HG03432 (cell line): ENCODE data around the gene CYTH3.

Experiments used
- ATAC-seq: cut with Tn5 transposase; IDR thresholded peaks from one replicate; pipeline ENCODE4 v1.9.1; 2021; ENCODE audit warnings: mild to moderate bottlenecking, moderate library complexity; ENCODE audit not compliant: unreplicated experiment

CYTH3 gene

DNA sequence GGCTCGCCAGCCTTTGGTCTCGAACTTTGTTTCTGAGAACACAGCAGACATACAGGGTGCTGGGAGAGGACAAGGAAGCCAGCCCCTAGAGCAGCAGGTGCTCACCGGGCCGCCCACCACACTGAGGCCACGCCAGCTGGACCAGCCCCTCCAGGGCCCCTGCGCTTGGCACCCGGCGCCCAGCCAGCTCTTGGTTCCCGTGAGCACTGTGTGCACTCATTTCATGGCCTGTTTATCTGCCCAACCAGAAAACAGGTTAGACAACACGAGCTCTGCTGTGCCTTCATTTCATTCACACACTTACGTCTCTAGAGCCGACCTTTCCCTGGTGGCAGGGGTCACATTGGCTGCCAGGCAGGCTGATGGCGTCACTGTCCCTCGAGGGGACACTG, 104.0 kb downstream of the CYTH3 start:
- ATAC-seq = no peak

DNA sequence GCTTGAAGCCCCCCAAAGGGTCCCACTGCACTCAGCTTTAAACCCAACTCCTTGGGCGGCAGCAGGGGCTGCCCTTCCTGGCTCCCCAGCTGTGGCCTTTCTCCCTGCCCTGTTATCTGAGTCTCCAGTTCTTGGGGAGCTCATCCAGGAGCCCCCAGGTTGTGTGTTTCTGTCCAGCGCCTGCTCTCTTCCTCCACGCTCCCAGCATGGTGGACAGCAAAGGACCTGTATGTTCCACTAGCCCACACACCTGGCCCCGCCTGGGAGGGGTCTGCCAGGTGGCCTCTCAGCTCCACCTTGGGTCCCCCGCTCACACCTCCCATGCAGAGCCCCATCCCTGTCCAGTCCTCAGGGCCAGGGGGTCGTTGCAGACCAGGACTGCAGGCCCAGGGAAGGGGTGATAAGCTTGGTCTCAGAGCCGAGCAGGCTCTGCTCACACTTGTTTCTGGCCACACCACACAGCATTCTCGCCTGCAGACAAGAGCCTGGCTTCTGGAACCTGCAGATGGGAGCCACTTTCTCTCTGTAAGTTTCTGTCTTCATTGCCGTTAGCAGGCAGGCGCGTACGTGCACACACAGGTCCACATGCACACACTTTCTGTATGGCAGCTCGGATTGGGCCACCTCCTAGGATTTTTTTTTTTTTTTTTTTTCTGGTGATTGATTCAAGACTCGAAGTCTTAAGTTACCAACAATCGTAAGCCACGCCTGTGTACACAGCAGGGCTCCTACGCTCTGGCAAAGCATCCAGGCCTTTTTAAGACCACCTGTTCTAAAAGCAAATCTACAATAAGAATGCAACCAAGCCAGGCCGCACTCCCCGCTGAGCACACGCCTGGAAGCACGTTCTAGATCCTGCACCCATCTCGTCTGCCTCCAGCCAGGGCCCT, 104.6 kb downstream of the CYTH3 start:
- no peak for ATAC-seq

DNA sequence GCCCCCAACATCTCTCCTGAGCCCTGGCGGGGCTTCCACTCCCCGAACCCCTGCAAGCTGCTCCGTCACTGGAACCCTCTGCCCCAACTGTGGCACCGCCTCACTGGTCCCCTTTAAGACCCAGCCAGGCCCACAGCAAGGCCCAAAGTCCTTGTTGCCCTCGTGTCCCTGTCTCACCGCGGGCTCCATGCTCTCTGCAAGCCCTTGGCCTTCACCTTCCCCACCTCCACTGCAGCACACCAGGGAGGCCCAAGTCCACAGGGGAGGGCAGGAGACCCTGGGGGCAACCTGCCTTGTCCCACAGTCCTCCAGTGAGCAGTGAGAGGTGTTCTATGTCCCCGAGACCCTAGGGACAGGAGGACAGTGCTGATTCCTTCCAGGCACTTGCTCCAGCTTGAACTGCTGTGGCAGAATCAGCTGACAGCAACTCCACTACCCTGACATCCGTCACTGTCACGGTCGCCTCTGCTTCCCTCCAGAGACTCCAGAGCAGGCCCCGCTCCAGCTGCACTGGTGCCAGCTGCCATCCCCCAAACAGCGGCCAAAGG, 105.3 kb downstream of the CYTH3 start:
- ATAC-seq = no peak

DNA sequence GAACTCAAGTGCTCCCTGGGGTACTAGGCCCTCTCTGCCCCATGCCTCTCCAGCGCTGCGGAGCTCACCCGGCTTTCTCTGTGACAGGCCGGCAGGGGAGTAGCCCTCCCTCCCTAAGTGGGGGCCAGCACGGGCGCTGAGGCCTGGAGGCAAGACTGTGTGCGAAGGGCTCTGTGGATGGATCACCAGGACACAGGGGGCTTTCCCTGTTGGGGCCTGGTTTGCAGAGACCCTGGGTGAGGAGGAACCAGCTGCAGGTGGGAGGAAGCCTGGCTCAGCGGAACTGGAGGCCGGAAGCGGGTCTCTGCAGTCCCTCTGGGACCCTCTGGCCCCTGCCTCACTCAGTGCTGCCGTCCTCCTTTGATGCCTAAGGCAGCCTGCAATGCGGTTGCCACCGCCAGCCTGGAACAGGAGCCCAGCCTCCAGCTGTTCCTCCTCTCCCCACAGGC, 106.0 kb downstream of the CYTH3 start:
- no peak for ATAC-seq

DNA sequence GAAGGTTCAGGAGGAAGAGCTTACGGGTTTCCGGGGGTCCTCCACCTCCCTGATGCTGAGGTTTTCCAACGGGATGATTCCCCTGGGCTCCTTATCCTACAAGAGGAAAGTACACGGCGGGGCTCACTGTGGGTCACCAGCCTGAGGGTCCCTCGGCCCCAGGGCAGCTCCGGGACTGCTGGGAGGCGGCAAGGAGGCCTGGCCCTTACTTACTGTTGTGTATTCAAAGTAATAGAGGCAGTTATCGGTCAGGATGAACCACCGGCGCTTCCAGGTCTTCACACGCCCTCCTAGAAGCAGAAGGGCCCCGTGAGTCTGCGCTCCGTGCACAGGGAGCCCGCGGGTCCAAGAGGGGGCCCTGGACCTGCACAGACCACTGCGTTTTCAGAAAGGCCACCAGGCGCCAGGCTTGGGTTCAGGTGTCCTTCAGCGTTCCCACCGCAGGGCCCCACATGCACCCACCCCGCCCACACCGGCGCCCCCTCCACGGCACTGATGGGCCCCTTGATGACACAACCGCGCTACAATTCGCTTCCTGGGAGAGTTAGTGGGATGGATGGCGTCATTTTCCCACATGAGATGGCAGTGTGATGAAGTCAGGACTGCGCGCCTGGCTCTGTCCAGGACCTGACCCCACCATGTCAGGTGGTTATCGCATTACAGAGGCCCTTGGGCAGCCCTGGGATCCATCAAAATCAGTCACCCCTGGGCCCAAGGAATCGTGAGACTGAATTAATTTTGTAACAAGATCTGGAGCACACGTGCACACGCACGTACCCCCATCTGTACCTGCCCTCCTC, 106.7 kb downstream of the CYTH3 start:
- ATAC-seq = no peak

DNA sequence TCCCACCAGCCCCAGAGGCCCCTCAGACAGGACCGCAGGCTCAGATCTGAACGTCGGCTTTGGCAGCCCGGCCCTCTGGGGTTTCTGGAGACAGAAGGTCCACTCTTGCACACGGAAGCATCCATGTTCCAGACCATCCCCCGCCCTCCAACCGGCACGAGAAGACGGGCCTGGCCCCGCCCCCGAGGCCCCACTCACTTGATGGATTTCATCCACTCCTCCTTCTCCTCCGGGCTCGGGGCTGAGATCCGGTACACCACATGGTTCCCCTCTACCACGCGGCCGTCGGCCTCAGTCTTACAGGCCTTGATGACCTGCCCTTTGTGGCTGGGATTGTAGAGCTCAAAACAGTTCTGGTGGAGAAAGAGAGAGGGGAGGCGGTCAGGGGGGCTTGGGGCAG, 107.3 kb downstream of the CYTH3 start:
- no peak for ATAC-seq

DNA sequence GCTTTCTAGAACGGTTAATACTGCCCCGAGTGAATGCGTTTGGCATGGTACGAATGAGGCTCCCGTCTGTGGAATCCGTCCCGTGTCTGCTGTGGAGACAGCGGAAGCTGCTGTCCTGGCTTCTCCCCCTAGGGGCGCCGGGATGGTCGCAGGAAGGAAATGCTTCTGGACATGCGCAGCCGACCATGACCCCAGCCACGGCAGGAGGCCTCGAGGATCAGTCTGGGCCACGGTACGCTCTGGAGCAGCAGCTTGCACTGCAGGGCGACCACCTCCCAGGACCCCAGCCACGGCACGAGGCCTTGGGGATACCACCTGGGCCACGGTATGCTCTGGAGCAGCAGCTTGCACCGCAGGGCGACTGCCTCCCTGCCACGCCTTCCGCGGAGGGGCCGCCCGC, 107.9 kb downstream of the CYTH3 start:
- ATAC-seq = no peak

DNA sequence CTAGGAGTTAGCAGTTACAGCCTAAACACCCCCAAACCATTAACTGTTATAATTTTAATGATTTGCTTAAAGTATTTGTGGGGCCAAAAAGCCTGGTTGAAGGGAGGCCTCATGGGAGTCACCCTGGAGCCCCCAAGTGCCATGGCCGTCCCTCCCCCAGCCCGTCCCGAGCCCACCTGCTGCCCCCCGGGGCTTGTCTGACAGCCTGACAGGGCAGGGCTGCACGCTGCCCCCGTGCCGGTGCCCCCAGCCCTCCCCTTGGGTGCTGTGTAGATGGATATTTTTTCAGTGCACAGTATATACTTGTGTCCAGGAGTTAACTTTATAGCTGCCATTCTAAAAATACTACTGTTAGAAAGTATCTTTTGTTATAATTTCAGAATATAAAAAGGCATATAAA, 108.4 kb downstream of the CYTH3 start:
- no peak for ATAC-seq

DNA sequence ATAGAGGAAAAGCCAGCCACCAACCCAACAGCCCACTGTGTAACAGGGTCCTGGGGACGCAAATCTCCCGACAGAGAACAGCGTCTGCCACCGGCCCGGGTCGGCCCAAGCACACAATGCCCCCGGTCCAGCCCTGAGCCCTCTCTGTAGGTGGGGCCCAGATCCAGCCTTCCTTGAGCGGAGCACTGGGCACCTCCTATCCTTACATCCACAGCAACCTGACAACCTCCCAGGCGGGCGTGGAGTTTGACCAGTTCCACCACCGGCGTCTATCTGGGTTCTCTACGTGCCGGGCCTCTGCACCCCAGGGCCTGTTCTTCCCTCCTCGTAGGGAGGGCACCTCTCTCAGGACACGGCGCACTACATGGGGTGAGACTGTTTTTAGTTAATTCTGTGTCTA, 109.0 kb downstream of the CYTH3 start:
- no peak for ATAC-seq

DNA sequence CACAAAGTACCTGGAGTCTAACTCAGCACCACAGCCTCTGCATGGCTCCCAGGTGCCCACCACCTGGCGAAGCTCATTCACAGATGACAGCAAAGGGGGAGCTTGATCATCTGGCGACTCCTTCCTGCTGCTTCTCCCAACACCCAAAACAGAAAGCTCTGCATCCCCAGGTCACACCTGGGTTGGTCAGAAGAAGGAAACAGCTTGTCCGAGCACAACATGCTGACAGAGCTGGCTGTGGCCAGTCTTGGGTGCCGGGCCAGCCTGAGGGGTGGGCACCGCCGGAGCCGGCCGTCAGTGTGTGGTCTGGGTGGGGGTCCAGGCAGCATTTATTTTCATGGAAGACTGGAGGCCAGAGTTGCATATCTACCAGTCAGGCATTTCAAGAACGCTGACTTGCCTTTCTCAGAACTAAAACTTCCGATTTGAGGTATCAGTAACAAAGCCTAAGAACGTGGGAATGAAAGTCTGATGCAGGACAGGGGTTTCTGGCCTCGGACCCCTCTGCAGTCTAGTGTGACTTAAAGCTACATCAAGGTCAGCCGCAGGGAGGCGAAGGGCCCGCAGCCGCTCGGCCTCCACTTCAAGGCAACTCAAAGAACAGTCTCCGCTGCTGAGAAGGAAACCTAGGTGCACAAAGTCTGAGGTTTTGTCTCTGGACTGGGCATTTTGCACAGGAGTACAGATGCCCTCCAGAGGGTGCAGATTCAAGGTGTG, 109.6 kb downstream of the CYTH3 start:
- ATAC-seq = no peak

DNA sequence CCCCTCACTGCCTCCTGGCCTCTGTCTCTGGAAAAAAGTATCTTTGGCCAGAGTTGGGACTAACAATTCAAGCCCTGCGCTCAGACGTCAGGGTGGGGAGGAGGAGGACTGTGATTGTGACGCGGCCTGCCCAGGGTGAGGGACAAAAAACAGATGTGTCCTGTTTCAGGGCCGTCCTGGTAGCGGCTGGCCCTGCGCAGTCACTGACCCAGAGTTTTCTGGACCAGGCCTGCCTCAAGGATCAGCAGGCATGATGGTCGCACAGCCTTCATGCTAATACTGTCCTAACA, 110.1 kb downstream of the CYTH3 start:
- peak; percentile 12 for ATAC-seq

DNA sequence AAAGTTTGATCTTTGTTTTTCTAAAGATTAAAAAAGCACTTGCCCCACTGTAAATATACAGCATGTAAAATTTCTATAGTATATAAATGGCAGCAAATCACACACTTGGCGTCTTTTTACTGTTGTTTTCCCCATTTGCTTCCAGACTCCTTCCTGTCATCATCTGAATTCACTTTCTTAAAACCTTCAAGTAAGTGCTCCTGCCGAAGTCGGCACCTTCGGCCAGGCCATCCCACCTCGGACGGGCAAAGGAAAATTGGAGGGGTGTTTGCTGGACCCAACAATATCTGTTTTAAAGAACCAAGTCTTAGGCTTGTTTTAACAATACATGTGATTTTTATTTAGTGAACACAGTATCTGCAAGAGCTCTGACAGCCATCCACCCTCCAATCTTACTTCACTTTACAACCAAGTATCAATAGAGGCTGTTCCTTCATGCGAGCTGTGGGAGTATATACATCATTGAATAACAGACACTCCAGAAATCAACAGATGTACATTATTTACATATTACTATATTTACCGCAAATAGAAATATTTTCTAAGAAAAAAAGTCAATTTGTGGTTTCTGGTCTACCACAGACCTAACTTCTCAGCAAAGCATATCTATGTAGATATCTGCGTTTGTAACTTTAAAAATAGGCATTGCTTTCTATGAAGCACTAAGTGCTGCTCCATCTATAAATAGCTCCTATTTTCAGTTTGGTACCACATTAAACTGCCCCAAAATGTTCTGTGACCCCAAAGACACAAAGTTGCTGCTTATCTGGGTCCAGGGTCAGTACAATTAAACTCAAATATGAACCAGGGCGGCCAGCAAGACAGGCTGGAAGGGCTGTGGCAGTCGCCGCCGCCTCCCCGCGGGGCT, 110.7 kb downstream of the CYTH3 start:
- peak; percentile 46 for ATAC-seq

DNA sequence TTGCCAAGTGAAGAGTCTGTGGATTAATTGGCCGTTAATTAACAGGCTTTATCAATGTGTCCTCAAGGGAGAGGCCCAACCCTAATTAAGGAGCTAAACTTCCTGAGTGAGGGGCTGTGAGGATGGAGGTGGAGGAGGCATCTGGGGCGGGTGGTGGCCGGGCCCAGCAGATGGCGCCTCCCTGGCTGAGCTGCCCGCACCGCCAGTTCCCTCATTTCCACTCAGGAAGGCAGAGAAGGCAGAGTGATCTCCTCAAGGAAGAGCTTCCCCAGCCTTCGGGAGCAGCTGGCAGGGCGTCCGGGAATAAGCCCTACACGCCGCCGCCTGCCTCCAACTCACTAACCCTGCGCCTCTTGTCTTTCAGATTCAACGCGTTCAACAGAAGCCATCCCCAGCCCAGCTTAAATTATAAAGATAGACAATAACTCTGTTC, 112.2 kb downstream of the CYTH3 start:
- no peak for ATAC-seq

DNA sequence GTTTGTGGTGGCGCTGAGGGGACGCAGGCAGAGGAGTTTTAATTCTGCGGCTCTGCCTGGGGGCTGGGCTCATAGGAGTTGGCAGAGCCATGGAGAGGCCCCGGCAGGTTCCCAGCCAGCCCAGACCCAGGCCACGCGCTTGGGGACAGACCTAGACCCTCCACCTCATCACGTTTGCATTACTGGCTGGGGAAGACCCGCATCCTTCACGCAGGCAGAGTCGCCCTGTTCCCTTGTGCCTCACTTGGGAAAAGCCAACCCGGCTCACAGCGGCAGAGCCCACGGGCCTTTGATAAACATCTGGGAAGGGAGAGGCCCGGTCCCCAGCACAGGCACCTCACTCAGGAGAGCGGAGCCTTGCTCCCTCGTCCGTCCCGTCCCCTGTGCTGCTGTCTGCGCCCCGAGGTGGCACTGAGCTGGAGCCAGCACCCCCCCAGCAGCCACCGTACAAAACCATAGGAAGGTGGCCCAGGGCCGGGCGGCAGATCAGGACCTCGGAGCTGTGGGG, 112.8 kb downstream of the CYTH3 start:
- ATAC-seq = no peak

DNA sequence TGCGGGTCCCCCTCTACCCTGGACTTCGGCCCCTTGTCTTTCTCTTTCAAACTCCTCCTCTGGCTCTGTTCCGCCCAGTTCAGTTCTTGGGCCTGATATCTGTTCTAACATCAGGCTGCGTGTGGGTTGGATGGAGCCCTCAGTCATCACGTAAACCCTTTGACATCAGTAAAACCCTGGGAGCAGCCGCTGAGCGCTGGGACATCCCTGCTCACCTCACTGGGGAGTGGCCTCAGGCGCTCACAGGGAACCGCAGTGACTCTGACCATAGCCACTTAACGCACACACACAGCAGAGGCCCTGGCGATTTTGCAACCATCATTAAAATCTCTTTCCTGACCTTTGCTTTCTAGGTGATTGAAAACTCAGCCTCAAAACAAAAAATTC, 113.3 kb downstream of the CYTH3 start:
- no peak for ATAC-seq

DNA sequence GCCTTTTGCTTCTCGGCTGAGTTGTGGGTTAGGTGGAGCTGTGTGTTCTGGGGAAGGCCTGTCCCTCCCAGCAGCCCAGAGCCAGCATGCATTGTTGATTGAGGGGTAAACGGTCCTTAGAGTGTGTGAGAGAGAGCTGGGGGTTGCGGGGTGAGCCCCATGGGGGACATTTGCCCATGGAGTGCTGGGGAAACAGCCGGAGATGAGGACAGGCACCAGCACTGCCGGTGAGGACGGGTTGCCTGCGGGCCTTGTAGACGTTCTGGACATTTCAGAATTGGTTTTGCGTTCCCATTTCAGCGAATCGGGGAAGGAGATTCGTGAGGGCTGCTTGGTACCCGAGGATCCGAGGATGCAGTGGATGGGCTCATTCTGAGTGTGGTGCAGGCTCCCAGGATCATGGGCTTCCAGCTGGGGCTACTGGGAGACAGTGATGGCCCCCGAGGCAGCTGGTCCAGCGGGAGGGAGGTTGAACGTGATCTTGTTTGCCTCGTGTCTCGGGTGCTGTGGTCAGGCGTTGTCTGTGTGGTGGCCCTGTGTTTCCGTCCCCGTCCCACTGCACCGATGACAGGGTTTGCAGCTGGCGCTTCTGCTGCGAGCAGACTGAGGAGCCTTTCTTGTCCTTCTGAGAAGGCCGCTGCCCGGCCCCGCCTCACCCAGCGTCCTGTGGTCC, 113.9 kb downstream of the CYTH3 start:
- ATAC-seq = no peak

DNA sequence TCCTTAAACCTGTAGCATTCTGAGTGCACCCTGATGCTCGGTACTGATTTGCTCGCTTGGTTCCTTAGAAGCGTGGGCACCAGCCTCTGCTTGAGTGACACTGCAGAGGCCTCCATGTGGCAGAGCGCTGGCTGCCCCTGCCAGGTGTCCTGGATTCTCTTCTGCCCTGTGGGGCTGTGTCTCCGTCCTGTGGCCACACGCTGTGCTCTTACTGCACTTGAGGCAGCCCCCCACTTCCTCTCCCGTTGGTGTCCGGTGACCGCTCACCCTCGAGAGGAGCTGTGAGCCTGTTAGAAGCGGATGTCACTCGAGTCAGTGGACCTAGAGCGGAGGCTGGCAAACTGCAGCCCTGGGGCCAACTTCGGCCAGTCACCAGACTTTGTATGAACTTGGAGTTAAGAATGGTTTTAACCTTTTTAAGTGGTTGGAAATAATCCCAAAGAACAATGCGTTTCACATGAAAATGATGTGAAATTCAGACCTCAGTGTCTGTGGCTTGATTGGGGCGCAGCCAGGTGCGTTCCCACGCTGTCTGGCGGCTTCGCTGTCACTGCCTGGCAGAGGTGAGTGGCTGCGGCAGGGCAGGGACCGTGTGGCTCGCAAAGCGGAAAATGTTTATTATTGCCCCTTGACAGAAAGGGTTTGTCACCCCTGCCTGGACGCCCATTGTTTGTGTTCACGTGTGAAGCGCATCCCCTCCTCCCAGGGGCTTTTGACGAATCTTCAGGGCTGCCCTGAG, 114.6 kb downstream of the CYTH3 start:
- ATAC-seq = no peak

DNA sequence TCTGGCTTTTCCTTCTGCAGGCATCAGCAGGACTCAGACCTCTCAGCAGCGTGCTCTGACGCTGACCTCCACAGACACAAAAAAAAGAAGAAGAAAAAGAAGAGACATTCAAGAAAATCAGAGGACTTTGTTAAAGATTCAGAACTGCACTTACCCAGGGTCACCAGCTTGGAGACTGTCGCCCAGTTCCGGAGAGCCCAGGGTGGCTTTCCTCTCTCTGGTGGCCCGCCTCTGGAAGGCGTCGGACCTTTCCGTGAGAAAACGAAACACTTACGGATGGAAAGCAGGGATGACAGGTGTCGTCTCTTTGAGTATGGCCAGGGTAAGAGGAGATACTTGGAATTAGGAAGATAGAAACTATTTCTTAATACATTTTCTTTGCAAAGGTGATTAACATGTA, 115.7 kb downstream of the CYTH3 start:
- ATAC-seq = no peak

DNA sequence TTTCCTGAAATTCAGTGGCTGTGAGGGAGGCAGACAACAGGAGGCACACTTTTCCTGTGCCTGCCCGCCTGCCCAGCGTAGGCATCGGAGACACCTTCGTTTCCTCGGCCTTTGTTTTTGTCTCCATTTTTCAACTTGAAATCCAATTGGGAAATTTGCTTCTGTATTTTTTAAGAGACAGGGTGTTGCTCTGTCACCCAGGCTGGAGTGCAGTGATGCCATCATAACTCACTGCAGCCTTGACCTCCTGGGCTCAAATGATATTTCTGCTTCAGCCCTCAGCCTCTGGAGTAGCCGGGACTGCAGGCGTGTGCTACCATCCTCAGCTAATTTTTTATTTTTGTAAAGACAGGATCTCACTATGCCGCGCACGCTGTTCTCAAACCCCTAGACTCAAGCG, 116.8 kb downstream of the CYTH3 start:
- ATAC-seq = no peak
